CD4-positive, alpha-beta T cell (primary cell): ENCODE results near the gene TMEM40. TPM values are rescaled to one million over a fixed set of nuclear protein-coding genes. Genes with fewer than 3 reads are reported as not detected.

Experiments used
- ATAC-seq: fragments of 200-7000 bp; cut with Tn5 transposase; one replicate; pipeline ENCODE4 v1.10.0; 2022; ENCODE audit warnings: mild to moderate bottlenecking; ENCODE audit not compliant: poor library complexity
- CTCF ChIA-PET: fragments of 350-600 bp; sonication (Branson Sonifier 250); formaldehyde crosslinking; loops from one replicate; lab custom pipeline; 2021; ENCODE audit warnings: antibody characterized with exemption, inconsistent platforms; lab: Charles Lee
- POLR2A ChIA-PET: fragments of 350-600 bp; sonication (Branson Sonifier 250); formaldehyde crosslinking; loops from one replicate; lab custom pipeline; 2021; ENCODE audit warnings: antibody characterized with exemption, inconsistent platforms; lab: Charles Lee
- DNase-seq, 14 experiments: peaks; one replicate each; pipeline ENCODE4 v3.0.0-alpha.2; 2013 to 2020; ENCODE audit warnings: mixed read lengths in 2 of 14
- H3K27ac ChIP-seq, 2 donors: one replicate each; pipeline versions ENCODE4 v1.5.1 to v1.7.0; 2013; ENCODE audit warnings: low read length in 2 of 2, low read depth in 1 of 2, mild to moderate bottlenecking in 1 of 2
- H3K27me3 ChIP-seq, 2 experiments: 1 replicate in 1 of 2; 2 replicates in 1 of 2; pipeline versions ENCODE4 v1.6.1 to v1.7.0; 2013; ENCODE audit warnings: low read length in 2 of 2, control low read depth in 1 of 2, mild to moderate bottlenecking in 1 of 2, moderate library complexity in 1 of 2; ENCODE audit not compliant: insufficient read depth in 2 of 2, control insufficient read depth in 1 of 2
- H3K36me3 ChIP-seq: one replicate; pipeline ENCODE4 v1.6.1; 2013; ENCODE audit warnings: low read length, control low read depth; ENCODE audit not compliant: insufficient read depth
- H3K4me1 ChIP-seq: one replicate; pipeline ENCODE4 v1.6.1; 2013; ENCODE audit warnings: low read length, control low read depth; ENCODE audit not compliant: insufficient read depth
- H3K4me3 ChIP-seq: one replicate; pipeline ENCODE4 v1.5.1; 2013; ENCODE audit warnings: mild to moderate bottlenecking, low read length, moderate library complexity
- H3K9me3 ChIP-seq, 2 experiments: 1 replicate in 1 of 2; 2 replicates in 1 of 2; pipeline versions ENCODE4 v1.6.1 to v1.7.0; 2013; ENCODE audit warnings: low read length in 2 of 2, mild to moderate bottlenecking in 2 of 2, control low read depth in 1 of 2, moderate library complexity in 1 of 2; ENCODE audit not compliant: control insufficient read depth in 1 of 2, insufficient read depth in 1 of 2
- H3K27ac Mint-ChIP-seq: one replicate; pipeline ENCODE4 v1.8.0; 2020; ENCODE audit warnings: mixed read lengths
- H3K27me3 Mint-ChIP-seq: one replicate; pipeline ENCODE4 v1.8.0; 2021; ENCODE audit warnings: mixed read lengths
- H3K36me3 Mint-ChIP-seq: one replicate; pipeline ENCODE4 v1.8.0; 2021; ENCODE audit warnings: low read depth, mixed read lengths
- H3K4me1 Mint-ChIP-seq: one replicate; pipeline ENCODE4 v1.8.0; 2021; ENCODE audit warnings: low read depth, mixed read lengths
- H3K4me3 Mint-ChIP-seq: one replicate; pipeline ENCODE4 v1.8.0; 2020; ENCODE audit warnings: mild to moderate bottlenecking, mixed read lengths
- H3K9me3 Mint-ChIP-seq: one replicate; pipeline ENCODE4 v1.8.0; 2020; ENCODE audit warnings: mixed read lengths
- CTCF ChIP-seq: fragments of 200-600 bp; IDR thresholded peaks from one replicate; pipeline ENCODE4 v1.8.0; 2022; ENCODE audit warnings: antibody characterized with exemption, mild to moderate bottlenecking
- intact Hi-C, 2 experiments: fragments of 100-400 bp; cut with DNase I in 1 of 2; cut with micrococcal nuclease in 1 of 2; formaldehyde crosslinking; loops; one replicate each; pipeline versions ENCODE4 v1.15.1 to v1.9.0; 2023 to 2025; cut with DNase I, micrococcal nuclease
- total RNA-seq, 174 experiments: library from RNA in 2 of 174; stranded (reverse) in 2 of 174; gene quantifications; one replicate each; pipeline ENCODE4 v1.2.3 and lab custom pipeline; 2021 to 2026

Gene TMEM40
- total RNA-seq, 2 experiments from 2014 or later: not detected

- Mint-ChIP-seq H3K27me3 (peaks cover 8% of the 10 kb centered on the region), H3K4me3 (no peak overlapping the region), H3K9me3 (no peaks in the 10 kb centered on the region), H3K27ac (no peak overlapping the region), H3K36me3 (no peaks in the 10 kb centered on the region), H3K4me1 (peaks cover 7% of the 10 kb centered on the region)
- Histone ChIP-seq H3K4me3 (no peak overlapping the region), H3K36me3 (no peaks in the 10 kb centered on the region), H3K27me3 (no peaks in the 10 kb centered on the region), H3K27ac (no peak overlapping the region), H3K9me3 (no peaks in the 10 kb centered on the region), H3K4me1 (no peaks in the 10 kb centered on the region)
- DNase-seq (no peak), ATAC-seq (no peak)
- POLR2A ChIA-PET: no interaction called here
- CTCF ChIA-PET: interaction anchor here (1.3 kb wide), 1 partner anchor 22 kb away, joined by 3 read pairs; the partner anchor contains the start of gene CAND2
- no peak for TF ChIP-seq CTCF
- intact Hi-C loops: no loop called here
Observed at GRCh38 chr3:12774619-12775018, 15.6 kb upstream of the TMEM40 start.

- no peak for TF ChIP-seq CTCF
- intact Hi-C loops: no loop called here
- no peaks in the 10 kb centered on the region for H3K4me1 ChIP-seq
- Mint-ChIP-seq H3K27me3 (peaks cover 5% of the 10 kb centered on the region), H3K36me3 (no peaks in the 10 kb centered on the region), H3K4me1 (peaks cover 7% of the 10 kb centered on the region), H3K9me3 (no peaks in the 10 kb centered on the region), H3K27ac (no peak overlapping the region), H3K4me3 (no peak overlapping the region)
- H3K27me3 ChIP-seq: no peaks in the 10 kb centered on the region
- ChIA-PET POLR2A (interaction anchor here (0.8 kb wide), 1 partner anchor 109 kb away, joined by 3 read pairs; the partner anchor contains the start of gene RAF1), CTCF (no interaction called here)
- no peaks in the 10 kb centered on the region for H3K9me3 ChIP-seq
- DNase-seq (no peak), ATAC-seq (no peak)
- H3K36me3 ChIP-seq: no peaks in the 10 kb centered on the region
- no peak overlapping the region for H3K4me3 ChIP-seq
- H3K27ac ChIP-seq: no peak overlapping the region
Observed at GRCh38 chr3:12773710-12774086, 14.6 kb upstream of the TMEM40 start.

GRCh38 chr3:12773030-12773709 is 14.1 kb upstream of the TMEM40 start:
- DNase-seq (no peak), ATAC-seq (no peak)
- intact Hi-C loops: no loop called here
- Histone ChIP-seq H3K9me3 (no peaks in the 10 kb centered on the region), H3K27ac (no peak overlapping the region), H3K36me3 (no peaks in the 10 kb centered on the region), H3K27me3 (no peaks in the 10 kb centered on the region), H3K4me3 (no peak overlapping the region), H3K4me1 (no peaks in the 10 kb centered on the region)
- peaks cover 7% of the 10 kb centered on the region for H3K4me1 Mint-ChIP-seq
- no peaks in the 10 kb centered on the region for H3K36me3 Mint-ChIP-seq
- H3K27me3 Mint-ChIP-seq: peaks cover 5% of the 10 kb centered on the region
- no peak overlapping the region for H3K4me3 Mint-ChIP-seq
- no peak overlapping the region for H3K27ac Mint-ChIP-seq
- ChIA-PET POLR2A (no interaction called here), CTCF (no interaction called here)
- no peaks in the 10 kb centered on the region for H3K9me3 Mint-ChIP-seq
- no peak for TF ChIP-seq CTCF
